Kidney glomerular epithelial cell (primary cell): ENCODE measurements around the gene IFT172.
A peak's percentile ranks its signal among the peaks of the same experiment; 100 is the strongest.

Experiments
- DNase-seq: peaks from one replicate; lab custom pipeline; 2025; lab: John Stamatoyannopoulos, UW

Gene IFT172

DNA sequence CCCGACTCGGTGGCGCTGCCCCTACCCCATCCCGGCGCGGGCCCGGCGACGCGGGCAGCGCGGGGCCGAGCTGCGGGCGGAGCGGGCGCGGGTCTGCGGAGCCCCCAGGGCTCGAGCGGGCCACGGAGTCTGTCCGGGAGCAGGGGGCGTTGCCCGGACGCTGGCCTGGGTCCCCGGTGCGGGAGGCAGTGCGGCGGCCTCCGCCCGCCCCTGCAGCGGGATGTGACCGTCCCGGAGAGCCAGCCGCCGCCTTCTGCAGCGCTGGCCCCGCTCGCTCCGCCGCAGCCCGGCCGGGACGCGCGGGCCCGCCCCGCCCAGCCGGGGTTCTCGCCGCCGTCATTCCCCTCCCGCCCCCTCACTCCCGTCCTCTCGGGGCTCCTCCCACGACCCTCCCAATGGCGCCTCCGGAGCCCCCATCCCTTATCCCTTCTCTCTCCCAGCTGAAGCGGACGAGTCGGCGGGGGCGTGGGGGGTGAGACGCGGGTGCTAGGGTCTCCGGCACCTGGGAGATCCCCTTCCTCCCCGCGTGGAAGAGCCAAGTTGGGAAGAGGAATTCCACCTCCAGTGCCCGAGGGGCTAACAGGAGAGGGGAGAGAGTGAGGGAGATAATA lies 5.5 kb upstream of the IFT172 start, which contains the start of gene FNDC4:
TSS of gene FNDC4 (minus strand) at position 257 of the 611 bp plus-strand sequence. CDS start 521 bp downstream, outside the sequence.
- no peak for DNase-seq

- no peak for DNase-seq
These were observed 4.9 kb upstream of the IFT172 start for GRCh38 chr2:27494284-27494943.

DNA sequence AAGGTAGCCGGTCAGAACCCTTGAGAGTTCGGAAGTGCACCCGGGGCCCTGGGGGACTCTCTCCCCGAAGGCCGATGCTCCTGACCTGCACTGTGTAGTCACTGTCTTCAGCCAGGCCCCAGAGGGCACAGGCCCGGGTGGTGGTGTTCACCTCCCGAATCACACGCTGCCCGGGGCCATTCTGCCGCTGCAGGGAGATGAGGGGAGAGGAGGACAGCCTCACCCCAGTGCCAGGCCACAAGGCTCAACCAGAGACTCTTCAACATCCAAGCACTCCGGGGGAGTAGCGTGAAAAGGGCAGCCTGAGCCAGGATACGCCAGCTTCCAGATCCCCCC lies 4.4 kb upstream of the IFT172 start:
- no peak for DNase-seq

DNA sequence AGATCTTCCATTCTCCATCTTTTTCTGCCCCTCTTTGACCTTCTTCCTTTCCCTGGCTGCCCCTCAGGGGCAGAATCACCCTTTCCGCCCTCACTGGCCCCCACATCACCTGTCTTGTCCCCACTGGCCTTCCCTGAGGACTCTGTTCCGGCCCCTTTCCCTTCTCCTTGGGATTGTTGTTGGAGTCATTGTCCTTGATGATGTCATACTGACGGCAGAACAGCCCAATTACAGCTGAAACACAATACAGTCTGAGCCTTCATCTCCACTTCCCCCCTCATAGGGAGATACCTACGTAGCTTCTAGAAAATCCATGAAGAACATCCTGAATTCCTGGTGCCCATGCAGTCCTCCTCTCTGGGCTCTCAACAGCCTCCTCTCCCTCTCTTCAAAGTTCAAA lies 3.0 kb upstream of the IFT172 start:
- no peak for DNase-seq

- DNase-seq: no peak
These were observed 435 bp downstream of the IFT172 start for GRCh38 chr2:27489118-27489497.

GRCh38 chr2:27485496-27485895 lies 4.0 kb downstream of the IFT172 start:
- DNase-seq: no peak

DNA sequence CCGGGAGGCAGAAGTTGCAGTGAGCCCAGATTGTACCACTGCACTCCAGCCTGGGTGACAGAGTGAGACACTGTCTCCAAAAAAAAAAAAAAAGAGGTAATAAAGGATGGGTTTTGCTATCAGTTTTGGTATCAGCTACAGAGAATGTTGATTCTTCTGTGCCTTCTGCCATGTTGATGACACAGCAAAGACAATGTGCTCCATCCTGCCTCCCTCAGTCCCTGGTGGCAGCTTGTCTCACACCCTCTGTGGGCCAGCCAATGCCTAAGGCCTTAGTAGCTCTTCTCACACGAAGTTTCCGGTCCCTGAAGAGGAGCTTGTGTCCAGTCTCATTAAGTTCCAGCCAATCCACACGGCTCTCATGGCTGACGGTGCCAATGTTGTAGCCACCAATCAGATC lies 17.6 kb downstream of the IFT172 start:
- DNase-seq: no peak

- no peak for DNase-seq
These were observed 25.1 kb downstream of the IFT172 start for GRCh38 chr2:27464443-27464842.

DNA sequence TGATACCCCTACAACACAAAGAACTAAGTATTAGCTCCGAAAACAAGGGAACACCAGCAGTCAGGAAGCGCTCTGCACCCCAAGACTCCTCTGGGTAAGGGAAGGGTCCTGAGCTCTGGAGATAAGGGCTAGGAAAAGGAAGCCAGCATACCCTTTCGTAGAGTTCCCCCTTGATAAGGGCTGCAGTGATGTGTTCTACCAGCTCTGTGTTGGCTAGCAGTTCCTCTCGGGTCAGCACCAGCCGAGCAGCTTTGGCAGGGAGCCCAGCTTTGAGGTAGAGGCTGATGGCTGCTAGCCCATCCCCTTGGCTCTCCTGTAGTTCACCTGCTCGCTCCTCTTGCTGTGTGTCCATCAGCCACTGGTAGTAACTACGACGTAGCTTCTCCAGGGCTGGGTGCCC lies 28.4 kb downstream of the IFT172 start:
- no peak for DNase-seq

- DNase-seq: no peak
These were observed 35.6 kb downstream of the IFT172 start for GRCh38 chr2:27453968-27454367.

DNA sequence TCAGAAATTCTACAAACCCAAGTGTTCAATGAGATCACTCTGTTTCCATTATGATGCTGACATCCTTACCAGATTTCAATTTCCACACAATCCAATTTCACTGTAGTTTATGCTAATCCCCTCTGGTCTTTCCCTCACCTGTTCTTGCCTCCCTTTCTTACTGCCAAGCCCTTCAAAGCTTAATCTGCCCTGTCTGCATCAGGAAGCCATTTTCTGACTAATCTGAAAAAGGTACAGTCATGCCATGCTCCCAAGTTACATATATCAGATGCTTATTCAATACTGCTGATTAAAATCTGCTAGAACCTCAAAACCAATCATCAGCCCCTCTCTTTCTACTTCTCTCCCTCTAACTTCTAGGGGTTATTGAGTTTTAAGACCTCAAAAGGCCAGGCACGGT lies 38.4 kb downstream of the IFT172 start:
- no peak for DNase-seq

GRCh38 chr2:27448381-27448780 lies 41.2 kb downstream of the IFT172 start:
- no peak for DNase-seq

DNA sequence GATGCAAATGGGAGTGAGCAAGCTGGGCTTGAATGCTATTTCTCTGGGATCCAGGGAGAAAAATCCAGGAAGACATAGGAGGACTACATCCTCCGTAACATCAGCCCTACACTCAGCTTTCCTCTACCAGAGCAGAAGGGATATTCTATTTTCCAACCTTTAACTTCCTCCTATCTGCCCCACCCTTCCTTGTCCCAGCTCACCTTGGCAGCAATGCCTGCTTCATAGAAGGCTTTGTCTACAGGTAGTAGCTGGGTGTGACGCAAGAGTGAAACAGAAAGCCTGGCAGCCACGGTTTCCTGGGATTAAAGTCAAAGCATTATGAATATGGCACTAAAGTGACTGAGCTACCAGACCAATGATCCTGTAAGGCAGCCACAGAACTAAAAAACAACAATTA lies 43.5 kb downstream of the IFT172 start:
- DNase-seq: no peak

DNA sequence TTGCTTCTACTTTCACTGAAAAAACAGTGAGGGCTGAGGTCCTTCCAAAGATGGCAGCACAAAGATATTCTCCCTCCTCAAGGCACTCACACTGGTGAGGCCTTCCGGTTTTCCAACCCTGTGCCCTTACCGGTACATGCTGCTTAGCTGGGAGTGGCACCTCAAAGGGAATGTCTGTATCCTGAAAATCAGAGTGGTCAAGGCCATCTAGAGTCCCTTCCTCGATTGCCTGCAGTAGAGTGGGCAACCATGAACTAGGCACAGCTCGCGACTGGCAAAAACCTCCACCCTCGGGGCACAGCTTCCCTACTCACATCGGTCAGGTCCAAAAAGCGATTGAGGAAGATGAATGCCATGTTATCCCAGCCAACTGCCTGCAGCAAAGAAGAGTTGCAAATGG lies 43.9 kb downstream of the IFT172 start:
- DNase-seq: no peak

DNA sequence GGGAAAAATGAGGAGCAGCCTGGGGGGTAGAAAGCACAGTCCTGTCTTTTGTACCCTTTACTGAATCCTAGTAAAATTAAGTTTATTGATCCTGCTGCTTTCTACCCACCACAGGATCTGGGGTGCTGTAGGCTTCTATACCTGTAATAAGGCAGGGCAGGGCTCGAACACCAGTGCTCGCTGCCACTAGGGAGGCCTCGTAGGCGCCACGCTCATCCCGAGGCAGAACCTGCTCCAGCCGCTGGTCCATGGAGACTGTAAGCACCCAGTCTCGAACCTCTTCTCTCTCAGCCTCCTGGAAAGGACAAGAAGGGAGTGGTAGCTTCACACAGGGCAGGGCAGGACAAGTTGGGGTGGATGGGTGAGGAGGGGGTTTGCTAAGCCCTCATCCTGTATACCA lies 44.4 kb downstream of the IFT172 start:
- no peak for DNase-seq

GRCh38 chr2:27442920-27443282 lies 46.6 kb downstream of the IFT172 start:
- no peak for DNase-seq

GRCh38 chr2:27441958-27442919 lies 47.3 kb downstream of the IFT172 start, which contains the start of gene KRTCAP3:
KRTCAP3 (plus strand) TSS chr2:27442381; CDS start chr2:27442413, 32 bp downstream.
- DNase-seq: no peak

DNA sequence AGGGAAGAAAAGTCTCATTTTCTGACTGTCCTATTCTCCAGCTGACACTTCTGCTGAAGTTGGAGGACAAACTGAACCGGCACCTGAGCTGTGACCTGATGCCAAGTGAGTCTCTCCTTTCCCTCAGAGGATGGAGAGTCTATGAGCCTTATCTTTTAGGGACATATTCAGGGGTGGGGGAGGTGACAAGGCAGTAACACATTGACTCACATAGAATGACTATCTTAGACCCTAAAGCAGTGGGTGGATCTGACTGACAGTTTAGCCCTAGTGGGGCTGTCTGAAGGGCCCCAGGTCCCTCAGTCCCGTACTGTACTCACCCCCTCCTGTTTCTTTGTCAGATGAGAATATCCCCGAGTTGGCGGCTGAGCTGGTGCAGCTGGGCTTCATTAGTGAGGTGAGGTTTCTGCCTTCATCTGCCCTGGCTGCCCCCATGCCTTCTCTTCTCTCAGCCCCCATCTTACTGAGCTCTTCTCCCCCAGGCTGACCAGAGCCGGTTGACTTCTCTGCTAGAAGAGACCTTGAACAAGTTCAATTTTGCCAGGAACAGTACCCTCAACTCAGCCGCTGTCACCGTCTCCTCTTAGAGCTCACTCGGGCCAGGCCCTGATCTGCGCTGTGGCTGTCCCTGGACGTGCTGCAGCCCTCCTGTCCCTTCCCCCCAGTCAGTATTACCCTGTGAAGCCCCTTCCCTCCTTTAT lies 48.2 kb downstream of the IFT172 start:
- DNase-seq: no peak

GRCh38 chr2:27435628-27436027 lies 53.9 kb downstream of the IFT172 start:
- DNase-seq: no peak

- DNase-seq: peak; percentile 9
These were observed 58.1 kb downstream of the IFT172 start for GRCh38 chr2:27431395-27431794.

DNA sequence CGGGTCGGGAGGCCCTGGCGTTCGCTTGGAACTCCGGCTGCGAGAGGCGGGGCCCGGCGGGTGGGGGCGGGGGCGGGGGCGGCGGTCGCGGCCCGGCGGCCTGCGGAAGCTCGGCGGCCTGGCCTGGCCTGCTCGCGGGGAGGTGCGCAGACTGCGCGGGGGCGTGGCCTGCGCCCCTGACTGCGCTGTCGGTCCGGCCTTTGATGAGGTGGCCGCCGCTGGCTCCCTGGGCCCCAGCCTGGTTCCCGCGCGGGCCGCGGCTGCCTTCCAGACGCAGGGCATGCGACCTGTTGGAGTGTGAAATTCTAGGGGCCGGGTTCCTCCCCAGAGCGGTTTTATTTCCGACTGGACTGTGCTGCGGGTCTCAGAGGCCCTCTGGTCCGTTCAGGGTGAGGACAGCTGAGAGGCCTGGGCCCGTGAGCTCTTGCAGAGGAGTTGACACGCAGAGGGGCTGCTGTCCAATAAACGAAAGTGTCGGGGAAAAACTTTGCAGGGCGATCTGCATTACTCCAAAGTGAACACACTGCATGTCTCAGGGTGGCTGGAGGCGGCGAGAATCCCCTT lies 60.5 kb downstream of the IFT172 start:
- peak; percentile 41 for DNase-seq
